Esophagus muscularis mucosa (tissue), 4 donors: ENCODE results near the gene CNTNAP2. TPM values are rescaled to one million over a fixed set of nuclear protein-coding genes. Genes with fewer than 3 reads are reported as not detected.

Source experiments
- DNase-seq: peaks from one replicate; pipeline ENCODE4 v3.0.0-alpha.2; 2017; ENCODE audit errors: extremely low spot score
- H3K27ac ChIP-seq, 4 donors: fragments of 200-600 bp; sonication (generic); replicated peaks in 1 of 4; 1 replicate in 3 of 4; 2 replicates in 1 of 4; pipeline ENCODE4 v1.5.1; 2016 to 2019; ENCODE audit warnings: mild to moderate bottlenecking in 1 of 4
- H3K27me3 ChIP-seq, 4 donors: fragments of 200-600 bp; sonication (generic); one replicate each; pipeline versions ENCODE4 v1.5.1 to v1.6.0; 2016 to 2019
- H3K36me3 ChIP-seq, 4 donors: fragments of 200-600 bp; sonication (generic); one replicate each; pipeline ENCODE4 v1.5.1; 2016 to 2019
- H3K4me1 ChIP-seq, 4 donors: fragments of 200-600 bp; sonication (generic); one replicate each; pipeline ENCODE4 v1.5.1; 2016 to 2019
- H3K4me3 ChIP-seq, 4 donors: fragments of 200-600 bp; sonication (generic); 1 replicate in 2 of 4; 2 replicates in 2 of 4; pipeline ENCODE4 v1.5.1; 2016 to 2019; ENCODE audit warnings: mild to moderate bottlenecking in 4 of 4, moderate library complexity in 1 of 4
- H3K9me3 ChIP-seq, 4 donors: fragments of 200-600 bp; sonication (generic); 1 replicate in 3 of 4; 2 replicates in 1 of 4; pipeline ENCODE4 v1.5.1; 2016 to 2019
- EP300 ChIP-seq: sonication (generic); formaldehyde crosslinking; IDR thresholded peaks from one replicate; pipeline ENCODE4 v1.6.1; 2017; ENCODE audit warnings: antibody characterized with exemption
- POLR2A ChIP-seq: fragments of 450-650 bp; IDR thresholded peaks from one replicate; pipeline ENCODE4 v1.6.1; 2017; ENCODE audit warnings: antibody characterized with exemption, moderate library complexity, mild to moderate bottlenecking, low read depth
- POLR2AphosphoS5 ChIP-seq, 2 donors: sonication (generic); formaldehyde crosslinking; IDR thresholded peaks; one replicate each; pipeline ENCODE4 v1.6.1; 2017; ENCODE audit warnings: antibody characterized with exemption in 2 of 2
- WGBS: methylation state at CpG from one replicate; pipeline ENCODE4 v1.1.5; 2018; 5-methylcytosine and 5-hydroxymethylcytosine counted together
- intact Hi-C: fragments of 100-400 bp; cut with DNase I; formaldehyde crosslinking; loops from one replicate; pipeline ENCODE4 v1.15.1; 2023
- total RNA-seq, 4 donors: library from RNA; depleted of rRNA; stranded (reverse); fragments of >200 nt; gene quantifications; one replicate each; pipeline versions ENCODE4 v1.1.0 to v1.2.1, GENCODE V29; 2016
- TF ChIP-seq, protein P1 (sequence below), 3 experiments: fragments of 200-600 bp in 2 of 3; fragments of 450-650 bp in 1 of 3; sonication (generic) in 2 of 3; IDR thresholded peaks; one replicate each; pipeline ENCODE4 v1.5.1; 2017 to 2019; ENCODE audit warnings: antibody characterized with exemption in 3 of 3, mild to moderate bottlenecking in 2 of 3, moderate library complexity in 1 of 3

The CNTNAP2 gene
- total RNA-seq, 4 donors from 2014 or later, result 1.2 to 2.9 (median 1.9) TPM

DNA sequence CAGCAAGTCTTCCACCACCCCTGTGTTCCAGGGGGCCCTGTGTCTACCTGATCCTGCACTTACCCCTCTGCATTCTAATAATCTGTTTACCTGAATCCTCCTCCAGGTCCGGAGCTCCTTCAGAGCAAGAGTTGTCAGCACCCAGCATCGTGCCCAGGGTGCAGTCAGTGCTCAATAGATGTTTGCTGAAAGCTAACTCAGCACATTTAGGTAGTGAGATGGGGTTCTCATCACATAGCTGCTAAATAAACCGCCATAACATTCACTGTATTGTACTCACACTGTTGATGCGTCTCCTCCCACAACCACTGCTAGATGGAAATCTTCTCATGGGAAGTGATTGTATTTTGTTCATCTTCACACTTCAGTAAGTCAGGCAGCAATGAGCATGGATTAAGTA lies 2097.5 kb downstream of the CNTNAP2 start:
- H3K9me3 ChIP-seq, result no peaks in the 10 kb centered on the region
- WGBS, result 95% methylated on average over 4 of the region's 4 CpGs
- no peaks in the 10 kb centered on the region for H3K36me3 ChIP-seq
- no peak for DNase-seq
- H3K4me1 ChIP-seq, result peaks cover 13 to 20% (median 15%) of the 10 kb centered on the region in 4 donors
- no peaks in the 10 kb centered on the region for H3K27me3 ChIP-seq
- intact Hi-C loops, result no loop called here
- no peak overlapping the region for H3K27ac ChIP-seq
- no peak overlapping the region for H3K4me3 ChIP-seq
- no peak for TF ChIP-seq EP300
- TF ChIP-seq POLR2AphosphoS5 (IDR thresholded peaks at IDR 0.05), result no peak
- no peak for TF ChIP-seq POLR2A
- TF ChIP-seq, protein P1, sequence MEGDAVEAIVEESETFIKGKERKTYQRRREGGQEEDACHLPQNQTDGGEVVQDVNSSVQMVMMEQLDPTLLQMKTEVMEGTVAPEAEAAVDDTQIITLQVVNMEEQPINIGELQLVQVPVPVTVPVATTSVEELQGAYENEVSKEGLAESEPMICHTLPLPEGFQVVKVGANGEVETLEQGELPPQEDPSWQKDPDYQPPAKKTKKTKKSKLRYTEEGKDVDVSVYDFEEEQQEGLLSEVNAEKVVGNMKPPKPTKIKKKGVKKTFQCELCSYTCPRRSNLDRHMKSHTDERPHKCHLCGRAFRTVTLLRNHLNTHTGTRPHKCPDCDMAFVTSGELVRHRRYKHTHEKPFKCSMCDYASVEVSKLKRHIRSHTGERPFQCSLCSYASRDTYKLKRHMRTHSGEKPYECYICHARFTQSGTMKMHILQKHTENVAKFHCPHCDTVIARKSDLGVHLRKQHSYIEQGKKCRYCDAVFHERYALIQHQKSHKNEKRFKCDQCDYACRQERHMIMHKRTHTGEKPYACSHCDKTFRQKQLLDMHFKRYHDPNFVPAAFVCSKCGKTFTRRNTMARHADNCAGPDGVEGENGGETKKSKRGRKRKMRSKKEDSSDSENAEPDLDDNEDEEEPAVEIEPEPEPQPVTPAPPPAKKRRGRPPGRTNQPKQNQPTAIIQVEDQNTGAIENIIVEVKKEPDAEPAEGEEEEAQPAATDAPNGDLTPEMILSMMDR (IDR thresholded peaks at IDR 0.05), result no peak

DNA sequence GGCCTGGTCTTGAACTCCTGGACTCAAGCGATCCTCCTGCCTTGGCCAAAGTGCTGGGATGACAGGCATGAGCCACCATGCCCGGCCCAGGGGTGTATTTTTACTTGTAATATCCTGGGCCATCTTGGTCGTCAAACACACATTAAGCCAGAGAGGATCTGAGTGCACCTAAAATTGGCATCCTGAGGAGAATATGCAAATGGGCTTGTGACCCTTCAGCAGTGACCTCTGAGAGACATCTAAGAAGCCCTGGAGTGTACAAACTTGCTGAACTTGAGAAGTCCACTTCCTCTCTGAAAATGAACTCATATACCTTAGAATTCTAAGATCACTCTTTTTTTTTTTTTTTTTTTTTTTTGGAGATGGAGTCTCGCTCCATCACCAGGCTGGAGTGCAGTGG lies 2102.0 kb downstream of the CNTNAP2 start:
- no peaks in the 10 kb centered on the region for H3K4me1 ChIP-seq
- 93% methylated on average over 4 of the region's 4 CpGs for WGBS
- intact Hi-C loops, result no loop called here
- H3K36me3 ChIP-seq, result no peaks in the 10 kb centered on the region
- DNase-seq, result no peak
- no peaks in the 10 kb centered on the region for H3K27me3 ChIP-seq
- H3K27ac ChIP-seq, result no peak overlapping the region
- H3K4me3 ChIP-seq, result no peak overlapping the region
- TF ChIP-seq, protein P1 (IDR thresholded peaks at IDR 0.05), result no peak
- no peaks in the 10 kb centered on the region for H3K9me3 ChIP-seq

DNA sequence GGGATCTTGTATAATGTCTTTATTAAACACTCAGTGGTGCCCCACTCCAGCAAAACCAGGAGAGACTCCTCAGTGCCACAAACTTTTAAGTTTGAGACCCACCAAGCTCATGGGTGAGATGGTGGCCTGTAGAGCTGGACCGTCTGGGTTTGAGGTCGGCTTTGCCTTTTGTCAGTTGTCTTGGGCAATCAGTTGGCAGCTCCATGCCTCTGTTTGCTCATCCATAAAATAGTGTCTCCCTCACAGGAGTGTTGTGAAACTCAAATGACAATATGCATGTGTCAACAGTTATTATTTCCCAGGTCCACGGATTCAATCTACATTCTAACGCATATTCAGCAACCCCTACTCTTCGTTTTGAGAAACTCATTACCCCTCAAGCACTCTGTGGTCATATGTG lies 2106.1 kb downstream of the CNTNAP2 start:
- intact Hi-C loops, result no loop called here
- TF ChIP-seq POLR2A (no peak), POLR2AphosphoS5 (IDR thresholded peaks at IDR 0.05) (no peak), EP300 (no peak)
- TF ChIP-seq, protein P1 (IDR thresholded peaks at IDR 0.05), result no peak
- H3K27me3 ChIP-seq, result no peaks in the 10 kb centered on the region
- H3K36me3 ChIP-seq, result no peaks in the 10 kb centered on the region
- no peaks in the 10 kb centered on the region for H3K4me1 ChIP-seq
- no peak overlapping the region for H3K4me3 ChIP-seq
- 63% methylated on average over 5 of the region's 5 CpGs for WGBS
- H3K27ac ChIP-seq, result no peak overlapping the region
- DNase-seq, result no peak
- H3K9me3 ChIP-seq, result no peaks in the 10 kb centered on the region

DNA sequence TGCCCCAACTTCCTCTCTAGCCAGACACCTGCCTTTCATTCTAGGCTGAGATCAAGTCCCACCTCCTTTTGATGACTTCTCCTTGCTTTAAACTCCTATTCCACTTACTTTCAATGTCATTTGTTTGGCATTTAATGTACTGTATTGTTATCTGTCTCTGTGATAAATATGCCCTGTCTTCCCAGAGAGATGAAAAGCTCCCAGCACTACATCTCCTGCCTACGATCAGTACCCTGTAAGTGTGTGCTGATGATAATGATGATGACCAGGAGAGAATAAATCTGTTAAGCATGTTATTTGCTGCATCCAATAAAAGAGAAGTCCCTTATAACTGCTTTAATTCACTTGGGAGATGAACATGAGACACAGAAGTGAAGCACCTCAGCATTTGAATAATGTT lies 2106.6 kb downstream of the CNTNAP2 start:
- no peak for DNase-seq
- no peaks in the 10 kb centered on the region for H3K9me3 ChIP-seq
- H3K36me3 ChIP-seq, result no peaks in the 10 kb centered on the region
- no peak overlapping the region for H3K27ac ChIP-seq
- no peak for TF ChIP-seq POLR2AphosphoS5 (IDR thresholded peaks at IDR 0.05)
- TF ChIP-seq EP300, result no peak
- no peak for TF ChIP-seq POLR2A
- TF ChIP-seq, protein P1 (IDR thresholded peaks at IDR 0.05), result no peak
- intact Hi-C loops, result no loop called here
- H3K4me3 ChIP-seq, result no peak overlapping the region
- H3K4me1 ChIP-seq, result no peaks in the 10 kb centered on the region
- WGBS, result 75% methylated on average over 1 of the region's 1 CpG
- H3K27me3 ChIP-seq, result no peaks in the 10 kb centered on the region

DNA sequence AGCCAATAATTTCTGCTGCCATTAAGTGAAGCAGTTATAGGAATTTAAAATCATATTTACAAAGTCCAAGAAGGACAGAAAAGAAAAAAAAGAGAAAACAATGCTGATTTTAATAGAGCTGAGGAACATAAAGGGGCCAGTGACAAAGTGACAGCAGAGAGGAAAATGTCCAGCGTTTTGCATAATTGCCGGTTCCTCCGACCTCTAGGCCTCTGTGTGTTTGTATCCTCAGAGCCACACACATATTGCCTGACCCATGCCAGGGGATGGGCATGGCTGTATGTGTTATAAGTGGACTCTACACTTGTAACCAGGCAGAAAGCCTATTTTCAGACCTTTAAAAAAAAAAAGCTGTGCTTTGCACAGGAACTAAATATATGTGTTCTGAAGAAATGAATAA lies 2107.1 kb downstream of the CNTNAP2 start:
- TF ChIP-seq, protein P1 (IDR thresholded peaks at IDR 0.05), result no peak
- TF ChIP-seq POLR2AphosphoS5 (IDR thresholded peaks at IDR 0.05) (no peak), EP300 (no peak), POLR2A (no peak)
- Histone ChIP-seq H3K4me3 (no peak overlapping the region), H3K27me3 (no peaks in the 10 kb centered on the region), H3K27ac (no peak overlapping the region), H3K9me3 (no peaks in the 10 kb centered on the region), H3K36me3 (no peaks in the 10 kb centered on the region), H3K4me1 (no peaks in the 10 kb centered on the region)
- 86% methylated on average over 3 of the region's 3 CpGs for WGBS
- intact Hi-C loops, result no loop called here
- DNase-seq, result no peak
